Body of pancreas (tissue), 4 donors: ENCODE data around the gene MAP3K21. TPM values are rescaled to one million over a fixed set of nuclear protein-coding genes. Genes with fewer than 3 reads are reported as not detected.

ENCODE experiments used
- ATAC-seq: fragments of 150-250 bp; one replicate; pipeline ENCODE4 v1.9.1; 2016
- DNase-seq, 4 donors: peaks; one replicate each; pipeline ENCODE4 v3.0.0-alpha.2; 2019
- H3K27ac ChIP-seq, 4 donors: fragments of 200-600 bp; sonication (generic); 1 replicate in 3 of 4; 2 replicates in 1 of 4; pipeline versions ENCODE4 v1.5.1 to v1.6.1; 2016 to 2019; ENCODE audit warnings: mild to moderate bottlenecking in 1 of 4, mixed read lengths in 1 of 4, moderate library complexity in 1 of 4
- H3K27me3 ChIP-seq, 2 donors: fragments of 200-600 bp; sonication (generic); one replicate each; pipeline ENCODE4 v1.6.0; 2016; ENCODE audit warnings: mild to moderate bottlenecking in 1 of 2
- H3K36me3 ChIP-seq, 2 donors: fragments of 200-600 bp; sonication (generic); replicated peaks in 1 of 2; 2 replicates each; pipeline ENCODE4 v1.5.1; 2016; ENCODE audit warnings: low read depth in 2 of 2; ENCODE audit not compliant: insufficient read depth in 1 of 2
- H3K4me1 ChIP-seq: fragments of 200-600 bp; sonication (generic); one replicate; pipeline ENCODE4 v1.6.0; 2016
- H3K4me3 ChIP-seq, 2 donors: fragments of 200-600 bp; sonication (generic); 1 replicate in 1 of 2; 2 replicates in 1 of 2; pipeline ENCODE4 v1.5.1; 2016 to 2019
- H3K9me3 ChIP-seq, 3 donors: fragments of 200-600 bp; sonication (generic); 1 replicate in 2 of 3; 2 replicates in 1 of 3; pipeline ENCODE4 v1.5.1; 2016
- POLR2A ChIP-seq, 3 donors: fragments of 450-650 bp; IDR thresholded peaks; one replicate each; pipeline ENCODE4 v1.6.1; 2016; ENCODE audit warnings: antibody characterized with exemption in 3 of 3, mild to moderate bottlenecking in 2 of 3
- WGBS, 2 donors: methylation state at CpG; one replicate each; pipeline ENCODE4 v1.1.5; 2017; 5-methylcytosine and 5-hydroxymethylcytosine counted together
- intact Hi-C: fragments of 100-400 bp; cut with DNase I; formaldehyde crosslinking; loops from one replicate; pipeline ENCODE4 v1.15.1; 2023
- total RNA-seq, 2 donors: library from RNA; depleted of rRNA; stranded (reverse); fragments of >200 nt; gene quantifications; one replicate each; pipeline ENCODE4 v1.1.0, GENCODE V29; 2016
- TF ChIP-seq, protein P1 (sequence below), 7 experiments: fragments of 450-650 bp in 4 of 7; fragments of 200-600 bp in 3 of 7; sonication (generic) in 3 of 7; IDR thresholded peaks; one replicate each; pipeline ENCODE4 v1.5.1; 2016 to 2019; ENCODE audit warnings: antibody characterized with exemption in 7 of 7

Gene MAP3K21
- total RNA-seq, 2 donors from 2014 or later = 40.2 to 62.3 TPM

- intact Hi-C loops = no loop called here
- Histone ChIP-seq H3K9me3 (peaks cover 0 to 5% (median 0%) of the 10 kb centered on the region in 3 donors), H3K4me1 (peaks cover 30% of the 10 kb centered on the region), H3K36me3 (no peaks in the 10 kb centered on the region), H3K4me3 (no peak overlapping the region), H3K27me3 (no peaks in the 10 kb centered on the region), H3K27ac (no peak overlapping the region)
- WGBS, 2 donors = 79 to 83% methylated on average over 6 of the region's 6 CpGs
- no peak for DNase-seq
- TF ChIP-seq POLR2A (IDR thresholded peaks at IDR 0.05) = no peak
- TF ChIP-seq, protein P1, sequence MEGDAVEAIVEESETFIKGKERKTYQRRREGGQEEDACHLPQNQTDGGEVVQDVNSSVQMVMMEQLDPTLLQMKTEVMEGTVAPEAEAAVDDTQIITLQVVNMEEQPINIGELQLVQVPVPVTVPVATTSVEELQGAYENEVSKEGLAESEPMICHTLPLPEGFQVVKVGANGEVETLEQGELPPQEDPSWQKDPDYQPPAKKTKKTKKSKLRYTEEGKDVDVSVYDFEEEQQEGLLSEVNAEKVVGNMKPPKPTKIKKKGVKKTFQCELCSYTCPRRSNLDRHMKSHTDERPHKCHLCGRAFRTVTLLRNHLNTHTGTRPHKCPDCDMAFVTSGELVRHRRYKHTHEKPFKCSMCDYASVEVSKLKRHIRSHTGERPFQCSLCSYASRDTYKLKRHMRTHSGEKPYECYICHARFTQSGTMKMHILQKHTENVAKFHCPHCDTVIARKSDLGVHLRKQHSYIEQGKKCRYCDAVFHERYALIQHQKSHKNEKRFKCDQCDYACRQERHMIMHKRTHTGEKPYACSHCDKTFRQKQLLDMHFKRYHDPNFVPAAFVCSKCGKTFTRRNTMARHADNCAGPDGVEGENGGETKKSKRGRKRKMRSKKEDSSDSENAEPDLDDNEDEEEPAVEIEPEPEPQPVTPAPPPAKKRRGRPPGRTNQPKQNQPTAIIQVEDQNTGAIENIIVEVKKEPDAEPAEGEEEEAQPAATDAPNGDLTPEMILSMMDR (IDR thresholded peaks at IDR 0.05) = no peak
- no peak for ATAC-seq
Measured at GRCh38 chr1:233319272-233319671, 8.3 kb upstream of the MAP3K21 start.

DNA sequence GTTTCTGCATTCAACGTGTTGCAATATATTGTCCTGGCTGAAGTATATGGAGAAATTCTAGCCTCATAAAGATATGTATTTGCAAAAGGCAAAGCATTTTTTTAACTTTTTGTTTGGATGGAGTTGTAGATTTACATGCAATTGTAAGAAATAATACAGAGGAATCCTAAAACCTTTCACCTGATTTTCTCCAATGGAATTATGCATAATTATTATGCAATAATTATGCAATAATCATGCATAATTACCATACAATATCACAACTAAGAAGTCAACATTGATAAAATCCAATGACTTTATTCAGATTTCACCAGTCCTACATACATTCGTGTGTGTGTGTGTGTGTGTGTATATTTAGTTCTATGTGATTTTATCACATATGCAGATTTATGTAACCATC is 7.5 kb upstream of the MAP3K21 start:
- peaks cover 27% of the 10 kb centered on the region for H3K4me1 ChIP-seq
- ATAC-seq (no peak), DNase-seq (no peak)
- H3K27ac ChIP-seq = no peak overlapping the region
- WGBS, 2 donors = 72 to 83% methylated on average over 2 of the region's 2 CpGs
- H3K9me3 ChIP-seq = peaks cover 0 to 5% (median 0%) of the 10 kb centered on the region in 3 donors
- TF ChIP-seq POLR2A (IDR thresholded peaks at IDR 0.05) = no peak
- no peaks in the 10 kb centered on the region for H3K36me3 ChIP-seq
- no peak overlapping the region for H3K4me3 ChIP-seq
- no peaks in the 10 kb centered on the region for H3K27me3 ChIP-seq
- intact Hi-C loops = no loop called here

DNA sequence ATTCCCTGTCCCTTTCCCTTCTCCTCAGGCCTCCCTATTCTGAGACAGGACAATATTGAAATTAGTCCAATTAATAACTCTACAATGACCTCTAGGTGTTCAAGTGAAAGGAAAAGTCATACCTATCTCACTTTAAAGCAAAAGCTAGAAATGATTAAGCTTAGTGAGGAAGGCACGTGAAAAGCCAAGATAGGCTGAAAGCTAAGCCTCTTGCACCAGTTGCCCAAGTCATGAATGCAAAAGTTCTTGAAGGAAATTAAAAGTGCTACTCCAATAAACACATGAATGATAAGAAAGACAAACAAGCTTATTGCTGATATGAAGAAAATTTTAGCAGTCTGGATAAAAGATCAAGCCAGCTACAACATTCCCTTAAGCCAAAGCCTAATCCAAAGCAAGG is 3.8 kb upstream of the MAP3K21 start:
- H3K27ac ChIP-seq = peak overlapping the region in 2 of 4 donors; percentile 10 to 22
- no peak for TF ChIP-seq POLR2A (IDR thresholded peaks at IDR 0.05)
- TF ChIP-seq, protein P1 (IDR thresholded peaks at IDR 0.05) = no peak
- H3K9me3 ChIP-seq = no peaks in the 10 kb centered on the region
- no peaks in the 10 kb centered on the region for H3K27me3 ChIP-seq
- H3K4me1 ChIP-seq = peaks cover 14% of the 10 kb centered on the region
- H3K4me3 ChIP-seq = no peak overlapping the region
- DNase-seq (no peak), ATAC-seq (no peak)
- H3K36me3 ChIP-seq = no peaks in the 10 kb centered on the region
- 8 to 17% methylated on average over 1 of the region's 1 CpG for WGBS, 2 donors
- intact Hi-C loops = no loop called here

- TF ChIP-seq, protein P1 (IDR thresholded peaks at IDR 0.05) = no peak
- TF ChIP-seq POLR2A (IDR thresholded peaks at IDR 0.05) = no peak
- DNase-seq (no peak), ATAC-seq (no peak)
- no peak overlapping the region for H3K4me3 ChIP-seq
- no peaks in the 10 kb centered on the region for H3K9me3 ChIP-seq
- peak overlapping the region in 2 of 4 donors; percentile 53 to 80 for H3K27ac ChIP-seq
- H3K4me1 ChIP-seq = peaks cover 18% of the 10 kb centered on the region
- intact Hi-C loops = no loop called here
- H3K27me3 ChIP-seq = no peaks in the 10 kb centered on the region
- H3K36me3 ChIP-seq = no peaks in the 10 kb centered on the region
Measured at GRCh38 chr1:233326319-233326718, 1.2 kb upstream of the MAP3K21 start.

DNA sequence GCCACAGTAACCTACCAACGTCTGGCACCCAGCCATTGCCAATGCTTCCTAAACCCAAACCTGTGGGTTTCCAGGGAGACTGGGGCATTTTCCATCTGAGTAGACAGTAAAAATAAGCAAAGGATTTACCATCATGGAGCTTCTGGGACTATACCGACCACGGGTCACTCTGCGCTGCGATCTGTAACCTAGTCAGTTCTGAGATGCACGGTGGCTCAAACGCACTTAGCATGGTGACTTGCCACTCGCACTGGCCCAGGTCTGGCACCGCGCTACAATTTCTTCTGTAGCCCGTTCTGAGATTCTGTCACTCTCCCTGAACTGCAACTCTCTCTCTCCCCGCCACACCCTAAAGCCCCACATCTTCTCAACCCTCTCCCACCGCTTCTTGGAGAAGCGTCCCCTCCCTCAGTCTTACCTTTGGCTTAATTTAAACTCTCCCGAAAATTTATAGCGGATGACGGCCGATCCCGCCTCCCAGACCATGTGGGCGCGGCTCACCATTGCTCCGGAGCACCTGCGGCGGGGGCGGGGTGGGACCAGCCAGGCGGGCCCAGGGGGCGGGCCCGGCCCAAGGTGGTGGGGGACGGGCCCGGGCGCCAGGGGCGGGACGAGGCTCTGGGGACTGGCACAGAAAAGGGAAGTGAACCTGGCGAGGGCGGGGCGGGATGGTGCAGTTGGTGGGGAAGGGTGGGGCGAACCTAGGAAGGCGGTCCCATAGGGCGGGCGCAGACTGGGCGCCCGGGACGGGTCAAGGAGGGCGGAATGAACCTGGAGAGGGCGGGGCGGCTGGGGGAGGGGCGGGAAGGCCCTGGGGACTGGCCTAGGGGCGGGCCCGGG is 493 bp upstream of the MAP3K21 start:
- peak; percentile 98 to 99 (median 99) for DNase-seq
- WGBS, 2 donors = 1% methylated on average over 34 to 44 of the region's 49 CpGs
- Histone ChIP-seq H3K9me3 (no peaks in the 10 kb centered on the region), H3K4me1 (peaks cover 25% of the 10 kb centered on the region), H3K4me3 (peak overlapping the region in 1 of 2 donors; percentile 18), H3K36me3 (no peaks in the 10 kb centered on the region), H3K27ac (peak overlapping the region; percentile 42 to 98 (median 62)), H3K27me3 (no peaks in the 10 kb centered on the region)
- TF ChIP-seq POLR2A (IDR thresholded peaks at IDR 0.05) = peak in 2 of 3 donors; percentile 25 to 31
- TF ChIP-seq, protein P1 (IDR thresholded peaks at IDR 0.05) = no peak
- intact Hi-C loops = no loop called here
- peak; percentile 91 for ATAC-seq
